ENCODE measurements around the gene P2RY6. TPM values are rescaled to one million over a fixed set of nuclear protein-coding genes. Genes with fewer than 3 reads are reported as not detected.

The P2RY6 gene, protein sequence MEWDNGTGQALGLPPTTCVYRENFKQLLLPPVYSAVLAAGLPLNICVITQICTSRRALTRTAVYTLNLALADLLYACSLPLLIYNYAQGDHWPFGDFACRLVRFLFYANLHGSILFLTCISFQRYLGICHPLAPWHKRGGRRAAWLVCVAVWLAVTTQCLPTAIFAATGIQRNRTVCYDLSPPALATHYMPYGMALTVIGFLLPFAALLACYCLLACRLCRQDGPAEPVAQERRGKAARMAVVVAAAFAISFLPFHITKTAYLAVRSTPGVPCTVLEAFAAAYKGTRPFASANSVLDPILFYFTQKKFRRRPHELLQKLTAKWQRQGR
- 1.2 TPM in 1 of 2 replicates, not detected in the other for total RNA-seq (ENCODE audit: low replicate concordance)

- DNase-seq (ENCODE audit: low read depth), result peak; percentile 34
- no peak for TF ChIP-seq CTCF (IDR thresholded peaks at IDR 0.05; ENCODE audit: insufficient read depth, low read length)
- H3K4me3 ChIP-seq (ENCODE audit: low read depth, low read length), result no peak within 1 kb of the TSS
Measured at GRCh38 chr11:73271936-73272679, at the start of gene P2RY6. Gene P2RY6, plus strand, starts transcription at chr11:73272338. Its CDS starts 24,181 bp downstream, at chr11:73296519.

DNA sequence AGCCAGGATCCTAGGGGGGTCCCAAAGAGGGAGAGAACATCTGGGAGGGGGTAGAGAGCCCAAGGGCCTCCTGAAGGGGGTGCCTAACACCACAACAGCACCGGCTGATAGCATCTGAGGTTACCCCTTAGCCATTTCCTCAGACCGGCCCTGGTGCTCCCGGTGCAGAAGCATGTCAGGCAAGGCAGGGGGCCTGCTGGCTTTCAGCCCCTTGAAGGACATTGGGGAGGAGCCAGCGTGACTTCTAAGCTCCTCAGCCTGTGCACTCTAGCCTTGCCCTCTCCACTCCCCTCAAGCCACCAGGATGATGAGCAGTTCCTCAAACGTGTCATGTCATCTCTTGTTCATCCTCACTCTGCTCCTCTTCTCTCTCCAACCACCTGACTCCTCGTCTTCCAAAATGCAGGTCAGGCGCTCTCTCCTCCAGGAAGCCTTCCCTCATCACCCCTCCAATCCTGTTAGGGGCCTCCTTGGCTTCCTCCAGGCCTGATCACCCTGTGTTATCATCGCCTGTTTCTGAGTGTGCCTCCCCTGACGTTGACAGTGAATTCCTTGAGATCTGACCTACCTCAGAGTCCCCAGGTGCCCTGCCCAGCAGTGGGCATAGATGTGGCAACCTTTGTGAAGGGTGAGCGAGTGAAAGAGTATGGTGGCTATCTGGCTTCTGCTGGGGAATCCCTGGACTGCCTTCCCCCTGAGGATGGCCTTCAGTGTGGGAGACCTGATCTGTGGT lies 48.0 kb upstream of the P2RY6 start:
- DNase-seq (ENCODE audit: low read depth), result no peak
- no peak for TF ChIP-seq CTCF (IDR thresholded peaks at IDR 0.05; ENCODE audit: insufficient read depth, low read length)
- no peak overlapping the region for H3K4me3 ChIP-seq (ENCODE audit: low read depth, low read length)

DNA sequence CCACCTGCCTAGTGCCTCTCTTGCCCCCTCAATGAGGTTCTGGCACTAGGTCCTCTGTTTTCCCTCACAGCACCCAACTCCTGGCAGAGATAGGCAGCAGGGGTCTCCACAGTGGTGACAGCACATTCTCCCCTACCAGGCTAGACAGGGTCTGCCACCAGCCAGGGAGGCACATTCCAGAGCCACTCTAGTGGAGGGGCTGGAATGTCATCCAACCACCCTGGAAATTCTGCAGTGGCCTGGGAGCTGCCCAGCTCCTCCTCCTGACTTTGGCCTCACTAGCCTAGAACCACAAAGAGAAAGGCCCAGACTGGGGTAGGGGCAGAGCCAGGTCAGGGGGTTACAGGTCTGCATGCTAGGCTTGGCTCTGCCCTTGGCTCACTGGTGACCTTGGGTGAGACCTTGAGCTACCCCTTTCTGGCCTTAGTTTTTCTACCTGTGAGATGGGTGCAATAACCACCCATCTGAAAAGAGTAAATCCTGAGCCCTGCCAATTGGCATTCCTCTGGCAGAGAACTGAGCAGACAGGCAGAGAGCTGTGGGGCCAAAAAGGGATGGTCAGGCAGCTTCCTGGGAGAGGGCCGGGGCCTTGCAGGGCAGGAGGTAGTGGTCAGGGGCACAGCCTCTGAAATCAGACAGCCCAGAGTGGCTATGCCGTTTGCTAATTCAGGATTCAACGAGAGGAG lies 47.0 kb upstream of the P2RY6 start:
- no peak for DNase-seq (ENCODE audit: low read depth)
- no peak for TF ChIP-seq CTCF (IDR thresholded peaks at IDR 0.05; ENCODE audit: insufficient read depth, low read length)

GRCh38 chr11:73225851-73226250 lies 46.3 kb upstream of the P2RY6 start:
- no peak for TF ChIP-seq CTCF (IDR thresholded peaks at IDR 0.05; ENCODE audit: insufficient read depth, low read length)
- H3K4me3 ChIP-seq (ENCODE audit: low read depth, low read length), result no peak overlapping the region
- no peak for DNase-seq (ENCODE audit: low read depth)

More for the DNA sequence above, 47.0 kb upstream of the P2RY6 start:
- no peak overlapping the region for H3K4me3 ChIP-seq (ENCODE audit: low read depth, low read length)

- no peak for DNase-seq (ENCODE audit: low read depth)
- no peak overlapping the region for H3K4me3 ChIP-seq (ENCODE audit: low read depth, low read length)
- no peak for TF ChIP-seq CTCF (IDR thresholded peaks at IDR 0.05; ENCODE audit: insufficient read depth, low read length)
Measured at GRCh38 chr11:73226297-73227006, 45.7 kb upstream of the P2RY6 start.

Measured in fibroblast of the aortic adventitia (primary cell).